Tibial nerve (tissue), 4 donors: ENCODE measurements around the gene ISLR.

ENCODE experiments used
- EP300 ChIP-seq, 2 donors: sonication (generic); formaldehyde crosslinking; IDR thresholded peaks; one replicate each; pipeline ENCODE4 v1.6.1; 2017; ENCODE audit warnings: antibody characterized with exemption in 2 of 2, mild to moderate bottlenecking in 1 of 2
- POLR2A ChIP-seq, 2 donors: fragments of 450-650 bp; IDR thresholded peaks; one replicate each; pipeline ENCODE4 v1.6.1; 2017; ENCODE audit warnings: antibody characterized with exemption in 2 of 2, mild to moderate bottlenecking in 2 of 2, moderate library complexity in 2 of 2
- TF ChIP-seq, protein P1 (sequence below), 5 experiments: fragments of 200-600 bp in 3 of 5; fragments of 450-650 bp in 2 of 5; sonication (generic) in 3 of 5; IDR thresholded peaks; one replicate each; pipeline ENCODE4 v1.5.1; 2016 to 2019; ENCODE audit warnings: antibody characterized with exemption in 5 of 5, mild to moderate bottlenecking in 3 of 5, moderate library complexity in 2 of 5

DNA sequence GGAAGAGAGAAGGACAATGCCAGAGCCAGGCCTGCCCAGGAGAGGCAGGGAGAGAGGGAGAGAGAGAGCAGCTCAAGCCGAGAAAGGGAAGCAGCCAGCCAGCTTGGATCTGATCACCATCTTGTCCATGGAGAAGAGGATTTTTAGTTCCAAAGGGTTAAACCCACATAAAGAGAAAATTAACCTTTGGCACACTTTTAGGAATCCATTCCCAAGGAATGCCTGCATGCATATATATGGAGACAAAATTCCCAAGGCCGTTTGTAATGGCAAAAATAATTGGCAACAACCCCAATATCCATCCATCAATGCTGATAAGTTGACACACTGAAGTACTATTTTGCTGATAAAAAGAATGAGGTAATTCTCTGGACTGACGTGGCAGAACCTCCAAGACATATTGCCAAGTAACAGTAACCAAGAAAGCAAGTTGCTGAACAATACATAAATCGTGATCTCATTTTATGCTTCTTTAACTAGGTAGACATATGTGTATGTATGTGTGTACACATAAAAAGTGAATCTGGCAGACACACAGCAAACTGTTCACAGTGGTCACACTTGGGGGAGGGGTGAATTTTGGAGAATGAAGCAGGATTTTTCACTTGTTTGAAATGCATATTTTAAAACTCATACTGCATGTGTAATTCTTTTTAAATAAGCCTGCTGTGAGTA lies 36.6 kb downstream of the ISLR start:
- TF ChIP-seq POLR2A (IDR thresholded peaks at IDR 0.05) (no peak), EP300 (IDR thresholded peaks at IDR 0.05) (no peak)
- TF ChIP-seq, protein P1, sequence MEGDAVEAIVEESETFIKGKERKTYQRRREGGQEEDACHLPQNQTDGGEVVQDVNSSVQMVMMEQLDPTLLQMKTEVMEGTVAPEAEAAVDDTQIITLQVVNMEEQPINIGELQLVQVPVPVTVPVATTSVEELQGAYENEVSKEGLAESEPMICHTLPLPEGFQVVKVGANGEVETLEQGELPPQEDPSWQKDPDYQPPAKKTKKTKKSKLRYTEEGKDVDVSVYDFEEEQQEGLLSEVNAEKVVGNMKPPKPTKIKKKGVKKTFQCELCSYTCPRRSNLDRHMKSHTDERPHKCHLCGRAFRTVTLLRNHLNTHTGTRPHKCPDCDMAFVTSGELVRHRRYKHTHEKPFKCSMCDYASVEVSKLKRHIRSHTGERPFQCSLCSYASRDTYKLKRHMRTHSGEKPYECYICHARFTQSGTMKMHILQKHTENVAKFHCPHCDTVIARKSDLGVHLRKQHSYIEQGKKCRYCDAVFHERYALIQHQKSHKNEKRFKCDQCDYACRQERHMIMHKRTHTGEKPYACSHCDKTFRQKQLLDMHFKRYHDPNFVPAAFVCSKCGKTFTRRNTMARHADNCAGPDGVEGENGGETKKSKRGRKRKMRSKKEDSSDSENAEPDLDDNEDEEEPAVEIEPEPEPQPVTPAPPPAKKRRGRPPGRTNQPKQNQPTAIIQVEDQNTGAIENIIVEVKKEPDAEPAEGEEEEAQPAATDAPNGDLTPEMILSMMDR (IDR thresholded peaks at IDR 0.05): no peak
